Activated CD8-positive, alpha-beta T cell treated with anti-CD3 and anti-CD28 coated beads, Interleukin-2, amount 10 ng/mL, durations not matched to agents 7 days and 5 days (primary cell): ENCODE measurements around the gene IL1R2. TPM values are rescaled to one million over a fixed set of nuclear protein-coding genes. Genes with fewer than 3 reads are reported as not detected.

Experiments
- ATAC-seq: fragments of 150-1000 bp; cut with Tn5 transposase; one replicate; pipeline ENCODE4 v1.10.0; 2021; ENCODE audit warnings: moderate library complexity
- CTCF ChIA-PET: fragments of 350-600 bp; sonication (Branson Sonifier 250); formaldehyde crosslinking; loops from one replicate; lab custom pipeline; 2021; ENCODE audit warnings: antibody characterized with exemption; lab: Charles Lee
- POLR2A ChIA-PET: fragments of 350-600 bp; sonication (Branson Sonifier 250); formaldehyde crosslinking; loops from one replicate; lab custom pipeline; 2021; ENCODE audit warnings: antibody characterized with exemption; lab: Charles Lee
- DNase-seq: peaks from one replicate; pipeline ENCODE4 v3.0.0-alpha.2; 2020
- H3K27ac Mint-ChIP-seq: one replicate; pipeline ENCODE4 v1.8.0; 2021; ENCODE audit warnings: mild to moderate bottlenecking, mixed read lengths
- H3K27me3 Mint-ChIP-seq: one replicate; pipeline ENCODE4 v1.8.0; 2021; ENCODE audit warnings: low read depth, mixed read lengths
- H3K36me3 Mint-ChIP-seq: one replicate; pipeline ENCODE4 v1.8.0; 2021; ENCODE audit warnings: low read depth, mixed read lengths
- H3K4me1 Mint-ChIP-seq: one replicate; pipeline ENCODE4 v1.8.0; 2021; ENCODE audit warnings: low read depth, mixed read lengths
- H3K4me3 Mint-ChIP-seq: one replicate; pipeline ENCODE4 v1.8.0; 2021; ENCODE audit warnings: mild to moderate bottlenecking, mixed read lengths
- H3K9me3 Mint-ChIP-seq: one replicate; pipeline ENCODE4 v1.8.0; 2022; ENCODE audit warnings: mixed read lengths; ENCODE audit not compliant: insufficient read depth
- total RNA-seq, 2 experiments: library from RNA; stranded (reverse); gene quantifications; one replicate each; pipeline ENCODE4 v1.2.3, GENCODE V29; 2021

Gene IL1R2
- total RNA-seq, 2 experiments from 2014 or later = not detected

DNA sequence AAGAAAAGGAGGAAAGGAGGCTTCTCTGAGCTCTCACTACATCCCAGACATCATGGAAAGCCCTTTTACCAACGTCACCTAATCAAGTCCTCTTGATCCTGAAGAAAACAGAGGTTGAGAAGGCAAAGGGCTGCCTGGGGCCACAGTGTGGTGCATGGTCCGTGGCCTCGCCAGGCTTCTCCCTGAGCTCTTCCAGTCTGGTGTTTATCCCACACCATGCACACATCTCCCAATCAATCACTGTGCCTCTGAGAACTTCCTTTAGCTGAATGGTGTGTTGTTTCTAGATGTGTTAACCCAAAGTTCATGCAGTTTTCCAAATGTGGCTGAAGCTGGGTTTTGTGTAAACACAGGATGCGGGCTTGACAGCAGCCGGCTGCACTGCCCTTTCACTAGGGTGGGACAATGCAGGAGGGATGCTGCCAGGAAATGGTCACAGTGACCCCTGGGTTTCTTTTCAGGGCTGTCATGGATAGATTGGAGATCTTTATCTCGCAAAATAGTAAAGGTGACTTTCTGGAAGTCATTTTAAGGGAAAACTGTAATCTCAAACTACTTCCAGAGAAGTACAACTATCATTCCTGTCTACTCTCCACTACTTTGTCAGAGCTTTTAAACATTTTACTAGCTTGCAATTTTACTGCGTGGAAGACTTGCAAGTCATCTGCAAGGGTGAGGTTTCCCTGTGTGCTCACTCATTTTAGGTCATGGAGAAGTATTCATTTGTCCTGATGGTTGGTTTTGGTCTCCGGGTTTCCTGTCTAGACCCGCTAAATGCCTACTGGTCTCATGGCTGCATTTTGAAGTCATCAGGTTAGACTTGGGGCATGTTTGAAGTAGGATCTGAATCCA, 54.6 kb downstream of the IL1R2 start:
- Mint-ChIP-seq H3K9me3 (no peaks in the 10 kb centered on the region), H3K27ac (no peak overlapping the region), H3K4me3 (no peak overlapping the region), H3K4me1 (peaks cover 17% of the 10 kb centered on the region), H3K36me3 (no peaks in the 10 kb centered on the region), H3K27me3 (peaks cover 29% of the 10 kb centered on the region)
- DNase-seq (no peak), ATAC-seq (no peak)
- ChIA-PET POLR2A (no interaction called here), CTCF (no interaction called here)

GRCh38 chr2:102048465-102048864, 56.7 kb downstream of the IL1R2 start:
- peaks cover 19% of the 10 kb centered on the region for H3K27me3 Mint-ChIP-seq
- ATAC-seq (no peak), DNase-seq (no peak)
- CTCF ChIA-PET = interaction anchor here (1.7 kb wide), 1 partner anchor 192 kb away, joined by 4 read pairs; no protein-coding TSS in a partner anchor
- H3K9me3 Mint-ChIP-seq = no peaks in the 10 kb centered on the region
- H3K4me1 Mint-ChIP-seq = peaks cover 17% of the 10 kb centered on the region
- H3K4me3 Mint-ChIP-seq = no peak overlapping the region
- H3K36me3 Mint-ChIP-seq = no peaks in the 10 kb centered on the region
- POLR2A ChIA-PET = no interaction called here
- H3K27ac Mint-ChIP-seq = no peak overlapping the region

GRCh38 chr2:102049756-102050443, 58.1 kb downstream of the IL1R2 start:
- H3K4me3 Mint-ChIP-seq = no peak overlapping the region
- CTCF ChIA-PET = interaction anchor here (0.9 to 1.0 kb wide), 2 partner anchors 18 to 36 kb away, joined by 3 read pairs; no protein-coding TSS in a partner anchor
- H3K4me1 Mint-ChIP-seq = peaks cover 10% of the 10 kb centered on the region
- DNase-seq (no peak), ATAC-seq (no peak)
- peaks cover 13% of the 10 kb centered on the region for H3K27me3 Mint-ChIP-seq
- no peaks in the 10 kb centered on the region for H3K36me3 Mint-ChIP-seq
- H3K9me3 Mint-ChIP-seq = no peaks in the 10 kb centered on the region
- POLR2A ChIA-PET = no interaction called here
- H3K27ac Mint-ChIP-seq = no peak overlapping the region

GRCh38 chr2:102050854-102051391, 59.2 kb downstream of the IL1R2 start:
- Mint-ChIP-seq H3K27me3 (peaks cover 9% of the 10 kb centered on the region), H3K4me1 (peaks cover 10% of the 10 kb centered on the region), H3K27ac (no peak overlapping the region), H3K9me3 (no peaks in the 10 kb centered on the region), H3K4me3 (no peak overlapping the region), H3K36me3 (no peaks in the 10 kb centered on the region)
- CTCF ChIA-PET = no interaction called here
- no peak for ATAC-seq
- POLR2A ChIA-PET = no interaction called here
- DNase-seq = no peak

DNA sequence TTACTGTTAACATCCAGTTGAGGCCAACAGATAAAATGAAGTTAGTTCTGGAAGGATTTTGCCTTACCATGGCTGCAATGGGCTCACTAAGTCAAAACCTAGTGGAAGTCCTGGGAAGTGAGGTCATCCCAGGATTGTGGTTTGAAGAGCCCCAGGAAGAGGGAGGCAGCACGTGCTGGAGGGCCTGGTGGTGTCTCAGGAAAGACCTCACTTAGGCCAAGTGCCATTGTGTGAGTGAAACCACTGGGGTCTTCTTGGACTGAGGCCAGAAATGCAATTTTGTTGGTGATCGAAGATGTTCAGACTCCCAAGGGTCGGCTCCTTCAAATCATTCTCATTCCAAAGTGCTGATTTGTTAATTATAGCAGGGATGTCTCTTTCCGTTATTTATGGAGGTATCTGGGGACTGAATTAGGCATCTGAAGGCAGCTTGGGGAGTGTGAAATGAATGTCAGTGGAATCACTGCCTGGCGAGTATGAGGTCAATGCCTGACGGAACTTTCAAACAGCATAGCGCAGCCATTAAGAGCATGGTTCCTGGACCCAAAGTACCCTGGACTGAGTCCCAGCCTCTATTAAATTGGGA, 60.0 kb downstream of the IL1R2 start:
- Mint-ChIP-seq H3K4me1 (peaks cover 1% of the 10 kb centered on the region), H3K27me3 (peaks cover 6% of the 10 kb centered on the region), H3K36me3 (no peaks in the 10 kb centered on the region), H3K27ac (no peak overlapping the region), H3K4me3 (no peak overlapping the region), H3K9me3 (no peaks in the 10 kb centered on the region)
- ATAC-seq (no peak), DNase-seq (no peak)
- CTCF ChIA-PET = no interaction called here
- POLR2A ChIA-PET = no interaction called here

- no peaks in the 10 kb centered on the region for H3K36me3 Mint-ChIP-seq
- CTCF ChIA-PET = interaction anchor here (0.6 kb wide), 1 partner anchor 45 kb away, joined by 3 read pairs; no protein-coding TSS in a partner anchor
- no peaks in the 10 kb centered on the region for H3K4me1 Mint-ChIP-seq
- no peak overlapping the region for H3K4me3 Mint-ChIP-seq
- peaks cover 4% of the 10 kb centered on the region for H3K27me3 Mint-ChIP-seq
- ATAC-seq = no peak
- POLR2A ChIA-PET = no interaction called here
- no peak for DNase-seq
- no peak overlapping the region for H3K27ac Mint-ChIP-seq
- H3K9me3 Mint-ChIP-seq = no peaks in the 10 kb centered on the region
Observed at GRCh38 chr2:102052365-102052764, 60.6 kb downstream of the IL1R2 start.

DNA sequence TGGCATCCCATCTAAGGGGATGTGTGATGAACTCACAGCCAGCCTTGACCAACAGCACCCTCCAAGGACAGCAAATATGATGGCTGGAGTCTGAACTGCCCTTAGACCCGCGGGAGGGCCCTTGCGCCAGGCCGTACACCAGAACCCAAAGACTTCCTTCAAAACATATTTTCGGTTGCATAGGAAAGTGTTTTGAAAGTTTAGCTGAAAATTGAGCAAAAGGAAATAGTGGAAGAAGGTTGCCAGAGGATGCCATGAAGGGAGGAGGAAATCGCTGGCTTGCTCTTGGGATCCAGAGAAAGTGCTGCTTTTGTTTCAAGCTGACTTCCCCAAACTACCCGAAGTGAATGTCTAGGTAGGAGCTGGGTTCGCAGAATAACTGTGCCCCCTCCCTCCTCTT, 61.3 kb downstream of the IL1R2 start:
- H3K27me3 Mint-ChIP-seq = no peaks in the 10 kb centered on the region
- no peaks in the 10 kb centered on the region for H3K9me3 Mint-ChIP-seq
- no peak for DNase-seq
- H3K4me1 Mint-ChIP-seq = no peaks in the 10 kb centered on the region
- ChIA-PET CTCF (interaction anchor here (0.6 to 1.1 kb wide), 3 partner anchors 46 to 397 kb away, joined by 3 to 6 read pairs (median 3); no protein-coding TSS in a partner anchor), POLR2A (no interaction called here)
- H3K4me3 Mint-ChIP-seq = no peak overlapping the region
- ATAC-seq = no peak
- no peaks in the 10 kb centered on the region for H3K36me3 Mint-ChIP-seq
- H3K27ac Mint-ChIP-seq = no peak overlapping the region

DNA sequence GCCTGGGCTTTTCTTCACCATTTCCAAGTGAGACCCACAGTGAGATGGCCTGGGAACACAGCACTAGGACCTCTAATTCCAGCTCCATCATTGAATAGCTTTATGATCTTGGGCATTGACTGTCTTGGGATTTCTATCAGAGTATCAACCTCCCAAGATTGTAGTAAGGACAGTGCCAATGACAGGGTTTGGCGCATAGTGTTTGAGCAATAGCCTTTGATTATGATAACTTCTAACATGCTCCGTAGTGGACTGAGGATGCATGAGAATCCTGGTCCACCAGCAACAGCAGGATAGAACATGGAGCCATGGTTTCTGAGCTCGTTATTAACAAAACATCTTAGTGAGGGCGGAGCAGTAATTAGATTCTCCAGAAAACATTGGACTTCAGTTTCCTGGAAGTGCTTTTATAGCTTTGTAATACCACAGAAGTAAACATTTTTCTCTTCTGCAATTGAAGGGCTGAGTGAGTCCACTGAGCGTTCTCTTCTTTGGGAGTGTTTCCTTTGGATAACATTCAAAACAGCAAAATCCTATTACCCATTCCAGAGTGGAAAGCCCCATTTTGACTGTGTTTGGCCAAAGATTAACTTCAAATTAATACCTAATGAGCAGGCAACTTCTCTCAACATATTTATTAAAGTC, 63.7 kb downstream of the IL1R2 start:
- Mint-ChIP-seq H3K27me3 (no peaks in the 10 kb centered on the region), H3K4me3 (no peak overlapping the region), H3K9me3 (no peaks in the 10 kb centered on the region), H3K27ac (no peak overlapping the region), H3K36me3 (no peaks in the 10 kb centered on the region), H3K4me1 (no peaks in the 10 kb centered on the region)
- no peak for DNase-seq
- POLR2A ChIA-PET = no interaction called here
- CTCF ChIA-PET = interaction anchor here (1.2 kb wide), 1 partner anchor 185 kb away, joined by 3 read pairs; no protein-coding TSS in a partner anchor
- ATAC-seq = no peak

GRCh38 chr2:102056079-102056581, 64.4 kb downstream of the IL1R2 start:
- Mint-ChIP-seq H3K36me3 (no peaks in the 10 kb centered on the region), H3K4me1 (no peaks in the 10 kb centered on the region), H3K9me3 (no peaks in the 10 kb centered on the region), H3K27me3 (no peaks in the 10 kb centered on the region), H3K27ac (no peak overlapping the region), H3K4me3 (no peak overlapping the region)
- DNase-seq (no peak), ATAC-seq (no peak)
- ChIA-PET POLR2A (no interaction called here), CTCF (interaction anchor here (1.2 kb wide), 1 partner anchor 184 kb away, joined by 3 read pairs; no protein-coding TSS in a partner anchor)

GRCh38 chr2:102057502-102058292, 65.9 kb downstream of the IL1R2 start:
- Mint-ChIP-seq H3K4me1 (peaks cover 8% of the 10 kb centered on the region), H3K27ac (no peak overlapping the region), H3K4me3 (no peak overlapping the region), H3K36me3 (no peaks in the 10 kb centered on the region), H3K9me3 (no peaks in the 10 kb centered on the region), H3K27me3 (no peaks in the 10 kb centered on the region)
- no peak for ATAC-seq
- ChIA-PET CTCF (interaction anchor here (1.1 kb wide), 1 partner anchor 38 kb away, joined by 3 read pairs; no protein-coding TSS in a partner anchor), POLR2A (no interaction called here)
- DNase-seq = no peak
